Endothelial cell of umbilical vein (primary cell): ENCODE measurements around the gene C3orf20.

ENCODE experiments used
- EZH2 ChIP-seq: IDR thresholded peaks from 2 replicates; pipeline ENCODE4 v1.6.1; 2012; ENCODE audit warnings: borderline replicate concordance, low read depth, mild to moderate bottlenecking, moderate library complexity, low read length, inconsistent platforms; ENCODE audit not compliant: severe bottlenecking
- JUN ChIP-seq: IDR thresholded peaks from 2 replicates; pipeline ENCODE4 v1.6.1; 2011; ENCODE audit warnings: borderline replicate concordance, low read depth; ENCODE audit not compliant: insufficient read length, insufficient read depth
- POLR2A ChIP-seq: IDR thresholded peaks from 2 replicates; pipeline ENCODE4 v1.6.1; 2012; ENCODE audit warnings: low read depth, mild to moderate bottlenecking, control low read depth, low read length
- POLR2AphosphoS5 ChIP-seq: IDR thresholded peaks from 2 replicates; pipeline ENCODE4 v1.6.1; 2012; ENCODE audit warnings: low read depth, mild to moderate bottlenecking, control low read depth, low read length, moderate library complexity; ENCODE audit not compliant: insufficient read depth
- TF ChIP-seq, protein P1 (sequence below), 2 donors: IDR thresholded peaks; 1 replicate in 1 of 2; 2 replicates in 1 of 2; pipeline ENCODE4 v1.5.1; 2011; ENCODE audit warnings: low read length in 2 of 2, mild to moderate bottlenecking in 2 of 2, moderate library complexity in 2 of 2, control low read depth in 1 of 2, inconsistent platforms in 1 of 2, low read depth in 1 of 2; ENCODE audit not compliant: insufficient read depth in 1 of 2; ENCODE audit errors: extremely low read depth in 1 of 2

DNA sequence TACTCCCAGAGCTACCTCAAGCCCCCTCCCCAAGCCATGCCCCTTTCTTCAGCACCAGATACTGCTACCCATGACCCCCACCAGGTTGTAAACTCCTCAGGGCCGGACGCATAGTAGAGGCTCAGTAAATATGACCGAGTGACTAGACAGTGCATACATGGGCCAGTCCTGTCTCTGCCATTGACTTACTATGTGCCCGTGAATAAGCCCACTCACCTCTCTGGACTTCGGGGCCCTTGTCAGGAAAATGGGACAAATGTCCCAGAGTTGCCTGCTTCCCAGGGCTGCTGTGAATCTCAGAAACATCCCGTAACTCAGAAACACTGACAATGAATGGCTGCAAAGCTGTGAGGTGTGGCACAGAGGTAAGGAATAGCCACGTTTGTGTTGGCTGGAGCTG lies 95.7 kb downstream of the C3orf20 start:
- TF ChIP-seq, protein P1, sequence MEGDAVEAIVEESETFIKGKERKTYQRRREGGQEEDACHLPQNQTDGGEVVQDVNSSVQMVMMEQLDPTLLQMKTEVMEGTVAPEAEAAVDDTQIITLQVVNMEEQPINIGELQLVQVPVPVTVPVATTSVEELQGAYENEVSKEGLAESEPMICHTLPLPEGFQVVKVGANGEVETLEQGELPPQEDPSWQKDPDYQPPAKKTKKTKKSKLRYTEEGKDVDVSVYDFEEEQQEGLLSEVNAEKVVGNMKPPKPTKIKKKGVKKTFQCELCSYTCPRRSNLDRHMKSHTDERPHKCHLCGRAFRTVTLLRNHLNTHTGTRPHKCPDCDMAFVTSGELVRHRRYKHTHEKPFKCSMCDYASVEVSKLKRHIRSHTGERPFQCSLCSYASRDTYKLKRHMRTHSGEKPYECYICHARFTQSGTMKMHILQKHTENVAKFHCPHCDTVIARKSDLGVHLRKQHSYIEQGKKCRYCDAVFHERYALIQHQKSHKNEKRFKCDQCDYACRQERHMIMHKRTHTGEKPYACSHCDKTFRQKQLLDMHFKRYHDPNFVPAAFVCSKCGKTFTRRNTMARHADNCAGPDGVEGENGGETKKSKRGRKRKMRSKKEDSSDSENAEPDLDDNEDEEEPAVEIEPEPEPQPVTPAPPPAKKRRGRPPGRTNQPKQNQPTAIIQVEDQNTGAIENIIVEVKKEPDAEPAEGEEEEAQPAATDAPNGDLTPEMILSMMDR (IDR thresholded peaks at IDR 0.05; ENCODE audit: extremely low read depth in 1 of 2, insufficient read depth in 1 of 2, low read depth in 1 of 2, low read length in 2 of 2), result no peak
- no peak for TF ChIP-seq POLR2AphosphoS5
- no peak for TF ChIP-seq POLR2A
- no peak for TF ChIP-seq JUN
- TF ChIP-seq EZH2, result no peak
